HG02938 (cell line): ENCODE data around the gene CAMSAP2.

Experiments
- ATAC-seq: cut with Tn5 transposase; IDR thresholded peaks from one replicate; pipeline ENCODE4 v1.9.1; 2021; ENCODE audit warnings: mild to moderate bottlenecking, moderate library complexity; ENCODE audit not compliant: unreplicated experiment

The CAMSAP2 gene

GRCh38 chr1:200875416-200875815, 136.7 kb downstream of the CAMSAP2 start:
- ATAC-seq = no peak

- ATAC-seq = no peak
These were observed 138.3 kb downstream of the CAMSAP2 start for GRCh38 chr1:200877010-200877409.

- ATAC-seq = peak; percentile 52
These were observed 139.3 kb downstream of the CAMSAP2 start for GRCh38 chr1:200877839-200878551.

- ATAC-seq = peak; percentile 67
These were observed 141.5 kb downstream of the CAMSAP2 start for GRCh38 chr1:200880212-200880611.

GRCh38 chr1:200883118-200883517, 144.4 kb downstream of the CAMSAP2 start:
- ATAC-seq = no peak

GRCh38 chr1:200885623-200886402, 147.1 kb downstream of the CAMSAP2 start:
- no peak for ATAC-seq

- no peak for ATAC-seq
These were observed 147.9 kb downstream of the CAMSAP2 start for GRCh38 chr1:200886594-200886993.

GRCh38 chr1:200887036-200887435, 148.3 kb downstream of the CAMSAP2 start:
- no peak for ATAC-seq

GRCh38 chr1:200887772-200888348, 149.2 kb downstream of the CAMSAP2 start:
- peak; percentile 7 for ATAC-seq

- peak; percentile 93 for ATAC-seq
These were observed 149.7 kb downstream of the CAMSAP2 start for GRCh38 chr1:200888349-200888838.

- ATAC-seq = no peak
These were observed 150.9 kb downstream of the CAMSAP2 start for GRCh38 chr1:200889571-200889970.

GRCh38 chr1:200890027-200890426, 151.3 kb downstream of the CAMSAP2 start:
- no peak for ATAC-seq

GRCh38 chr1:200890818-200891773, 152.4 kb downstream of the CAMSAP2 start:
- ATAC-seq = no peak

GRCh38 chr1:200891774-200892157, 153.1 kb downstream of the CAMSAP2 start:
- no peak for ATAC-seq

GRCh38 chr1:200892546-200892945, 153.9 kb downstream of the CAMSAP2 start:
- ATAC-seq = no peak

- ATAC-seq = no peak
These were observed 154.3 kb downstream of the CAMSAP2 start for GRCh38 chr1:200892958-200893357.

GRCh38 chr1:200893411-200893901, 154.8 kb downstream of the CAMSAP2 start:
- no peak for ATAC-seq

GRCh38 chr1:200894712-200895442, 156.2 kb downstream of the CAMSAP2 start, which contains the start of gene INAVA:
INAVA (plus strand) TSS chr1:200894900; CDS start chr1:200898401, 3,501 bp downstream.
- ATAC-seq = no peak

GRCh38 chr1:200895443-200895789, 156.7 kb downstream of the CAMSAP2 start:
- ATAC-seq = no peak
